ENCODE data around the gene TCP10L. TPM values are rescaled to one million over a fixed set of nuclear protein-coding genes. Genes with fewer than 3 reads are reported as not detected.
"Not testable (repeated sequence)": the region's sequence is repeated elsewhere in the genome, so short reads cannot be mapped to it uniquely, and the experiment has no call there.

TCP10L gene
- total RNA-seq, 1 donor from 2014 or later, result 0.55 TPM

DNA sequence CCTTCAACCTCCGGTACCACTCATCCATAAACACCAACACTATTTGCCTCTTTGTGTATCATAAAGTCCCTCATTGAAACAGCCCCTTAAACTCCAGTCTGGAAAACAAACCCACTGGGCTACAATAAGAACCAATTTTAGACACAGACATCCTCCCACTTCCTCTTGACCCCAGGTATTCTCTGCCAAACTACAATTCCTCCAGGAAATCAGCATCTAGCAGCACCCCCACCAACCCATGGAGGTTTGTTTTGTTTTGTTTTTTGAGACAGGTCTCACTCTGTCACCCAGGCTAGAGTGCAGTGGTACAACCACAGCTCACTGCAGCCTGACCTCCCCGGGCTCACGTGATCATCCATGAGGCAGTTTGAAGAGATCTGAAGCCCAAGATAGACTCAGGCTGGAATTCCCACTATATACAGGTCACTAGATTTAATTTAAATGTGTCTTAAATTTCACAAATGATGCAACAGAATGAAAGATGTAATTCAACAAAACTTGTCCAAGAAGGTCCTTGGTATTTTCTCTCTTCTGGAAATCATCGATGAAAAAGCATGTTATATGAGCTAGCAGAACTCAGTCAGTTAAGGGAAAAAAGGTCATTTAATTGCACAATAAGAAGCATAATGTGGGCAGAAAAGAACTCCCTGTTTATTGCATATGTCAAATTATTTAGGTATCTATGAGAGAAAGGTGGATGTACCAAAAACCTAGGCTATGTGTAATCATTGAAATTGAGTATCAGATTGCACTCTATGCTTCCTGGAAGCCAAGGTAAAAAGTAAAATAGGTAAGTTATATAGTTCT, 30.3 kb downstream of the TCP10L start:
- no peak for DNase-seq (ENCODE audit: low read depth)

DNA sequence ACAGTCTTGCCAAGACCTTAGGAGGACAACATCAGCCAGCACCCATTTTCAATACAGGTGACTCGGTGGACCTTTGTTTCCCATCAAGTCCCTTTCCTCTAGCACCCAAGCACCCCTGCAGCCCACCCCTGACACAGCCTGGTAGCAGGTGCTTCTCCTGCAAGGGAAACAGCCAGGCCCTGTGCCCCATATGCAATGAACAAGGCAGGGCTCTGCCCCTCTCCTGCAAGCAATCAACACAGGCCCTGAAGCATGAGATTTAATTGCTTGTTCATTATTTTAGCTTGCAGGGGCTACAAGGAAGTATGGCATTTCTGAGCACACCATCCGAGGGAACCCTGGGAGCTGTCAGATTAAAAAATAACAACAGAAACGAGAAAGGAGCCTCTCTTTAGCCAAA, 35.4 kb downstream of the TCP10L start:
- no peak for DNase-seq (ENCODE audit: low read depth)

DNA sequence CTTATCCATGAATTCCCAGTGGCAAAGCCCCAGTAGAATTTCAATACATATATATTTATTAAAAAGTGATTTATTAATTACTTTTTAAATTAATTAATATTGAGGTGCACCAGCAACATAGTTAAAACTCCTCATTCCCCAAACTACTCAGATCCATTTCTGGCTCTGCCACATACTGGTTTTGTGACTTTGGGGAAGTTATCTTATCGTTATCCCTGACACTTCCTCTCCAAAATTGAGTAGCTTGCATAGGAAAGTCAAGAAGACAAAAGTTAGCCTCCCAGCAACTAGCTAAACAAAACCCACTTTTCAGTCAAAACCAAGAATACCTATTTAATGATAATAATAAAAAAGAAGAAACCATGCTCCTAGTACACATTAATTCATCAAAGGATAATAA, 35.9 kb downstream of the TCP10L start:
- no peak for DNase-seq (ENCODE audit: low read depth)

DNA sequence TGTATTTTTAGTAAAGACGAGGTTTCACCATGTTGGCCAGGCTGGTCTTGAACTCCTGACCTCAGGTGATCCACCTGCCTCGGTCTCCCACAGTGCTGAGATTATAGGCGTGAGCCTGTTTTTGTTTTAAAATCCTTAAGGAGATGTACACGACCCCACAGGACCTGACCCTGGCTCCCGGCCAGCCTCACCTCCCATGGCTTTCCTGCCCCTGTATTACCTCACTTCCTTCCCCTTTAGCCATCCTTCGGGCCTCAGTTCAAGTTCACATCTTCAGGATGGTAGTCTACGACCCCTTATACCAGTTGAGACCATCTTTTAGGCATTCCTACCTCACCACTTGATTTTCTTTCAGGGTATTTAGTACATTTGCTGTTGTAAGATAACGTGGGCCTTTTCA, 36.3 kb downstream of the TCP10L start:
- DNase-seq (ENCODE audit: low read depth), result no peak

DNA sequence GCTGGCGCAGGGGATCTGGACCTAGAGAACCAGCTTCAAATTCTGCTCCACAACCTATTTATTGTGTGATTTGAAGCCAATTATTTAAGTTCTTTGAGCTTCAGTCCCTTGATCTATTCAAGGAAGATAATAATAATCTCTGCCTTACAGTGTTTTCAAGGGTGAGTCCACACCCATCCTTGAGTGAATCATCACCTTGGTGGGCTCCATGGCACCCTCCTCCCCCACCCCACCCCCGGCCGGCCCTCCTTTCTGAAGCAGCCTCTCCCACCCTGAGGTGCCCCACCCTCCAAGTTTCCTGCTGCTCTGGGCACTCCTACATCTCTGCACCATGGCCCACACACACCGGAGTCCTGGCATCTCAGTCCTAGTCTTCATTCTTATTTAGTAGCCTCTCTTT, 38.3 kb downstream of the TCP10L start:
- DNase-seq (ENCODE audit: low read depth), result no peak

DNA sequence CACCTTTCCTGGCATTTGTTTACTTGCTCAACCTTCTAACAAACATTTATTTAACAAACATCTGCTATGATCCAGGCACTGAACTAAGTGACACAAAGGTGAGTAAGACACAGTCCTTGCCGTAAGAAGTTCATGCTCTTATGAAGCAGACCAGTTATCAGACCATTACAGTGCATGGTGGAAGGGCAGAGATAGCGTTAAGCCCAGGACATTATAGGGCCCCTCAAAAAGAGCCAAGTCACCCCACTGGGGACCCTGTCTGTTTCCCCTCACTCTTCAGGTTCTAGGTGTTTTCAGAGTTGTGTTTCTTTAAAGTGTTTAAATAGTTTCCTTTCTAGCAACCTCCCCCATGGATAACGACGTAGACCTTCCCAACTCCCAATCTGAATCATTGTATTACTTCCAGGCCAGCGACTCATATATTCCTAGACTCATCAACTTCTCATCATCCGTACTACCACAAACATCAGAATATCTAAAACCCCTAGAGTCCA, 39.3 kb downstream of the TCP10L start:
- peak; percentile 14 for DNase-seq (ENCODE audit: low read depth)

DNA sequence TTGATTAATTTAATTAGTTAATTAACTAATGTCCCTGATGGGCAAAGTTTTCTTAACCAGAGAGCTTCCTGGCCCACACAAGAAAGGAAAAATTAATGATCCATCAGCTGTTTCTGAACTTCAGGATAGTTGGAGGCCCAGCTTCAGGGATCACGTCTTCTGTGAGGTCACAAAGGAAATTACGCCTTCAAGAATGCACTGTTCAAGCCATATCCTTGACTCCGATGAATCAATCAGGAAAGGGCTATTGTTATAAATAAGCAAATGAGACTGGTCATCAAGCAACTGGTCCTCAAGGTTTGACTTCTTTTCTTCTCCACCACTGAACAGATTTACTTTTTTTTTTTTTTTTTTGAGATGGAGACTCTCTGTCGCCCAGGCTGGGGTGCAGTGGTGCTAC, 40.6 kb downstream of the TCP10L start:
- DNase-seq (ENCODE audit: low read depth), result no peak

DNA sequence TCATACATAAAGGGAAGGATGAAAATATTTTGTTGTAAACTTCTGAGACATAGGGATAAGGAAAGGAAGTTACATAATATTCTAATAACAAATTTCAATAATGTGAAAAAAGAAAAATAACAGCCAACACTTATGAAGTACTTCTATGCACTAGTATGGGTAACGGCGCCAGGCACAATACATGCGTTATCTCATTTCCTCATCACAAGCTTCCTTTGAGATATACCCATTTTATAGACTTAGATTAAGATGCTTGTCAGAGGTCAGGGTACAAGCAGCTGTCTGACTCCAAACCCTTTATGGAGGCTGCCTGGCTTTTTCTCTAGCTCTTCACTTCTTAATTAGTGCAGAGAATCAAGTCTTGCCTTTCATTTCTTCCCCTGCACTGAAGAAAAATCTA, 41.3 kb downstream of the TCP10L start:
- no peak for DNase-seq (ENCODE audit: low read depth)

DNA sequence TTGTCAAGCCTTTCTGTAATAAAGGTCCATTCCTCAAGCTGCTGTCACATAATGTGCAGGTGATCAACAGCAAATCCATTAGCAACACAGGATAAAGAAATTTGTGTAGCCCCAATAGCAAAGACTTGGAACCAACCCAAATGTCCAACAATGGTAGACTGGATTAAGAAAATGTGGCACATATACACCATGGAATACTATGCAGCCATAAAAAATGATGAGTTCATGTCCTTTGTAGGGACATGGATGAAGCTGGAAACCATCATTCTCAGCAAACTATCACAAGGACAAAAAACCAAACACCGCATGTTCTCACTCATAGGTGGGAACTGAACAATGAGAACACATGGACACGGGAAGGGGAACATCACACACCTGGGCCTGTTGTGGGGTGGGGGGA, 42.3 kb downstream of the TCP10L start:
- DNase-seq (ENCODE audit: low read depth), result not testable (repeated sequence)

DNA sequence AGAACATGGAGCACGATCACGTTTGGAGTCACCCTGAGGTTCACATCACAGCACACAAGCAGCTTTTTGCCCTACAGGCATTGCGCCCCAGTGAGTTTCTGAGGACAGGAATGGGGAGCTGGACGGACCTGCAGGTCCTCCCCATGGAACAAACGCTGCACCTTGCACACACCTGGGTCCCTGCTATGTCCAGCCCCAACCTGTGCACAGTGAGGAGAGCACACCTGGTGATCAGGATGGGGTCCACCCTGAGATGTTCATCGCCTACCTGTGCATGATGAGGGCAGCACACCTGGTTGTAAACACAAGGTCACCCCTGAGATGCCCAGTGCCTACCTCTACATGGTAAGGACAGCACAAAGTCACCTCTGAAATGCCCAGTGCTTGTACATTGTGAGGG, 45.9 kb downstream of the TCP10L start:
- DNase-seq (ENCODE audit: low read depth), result no peak

DNA sequence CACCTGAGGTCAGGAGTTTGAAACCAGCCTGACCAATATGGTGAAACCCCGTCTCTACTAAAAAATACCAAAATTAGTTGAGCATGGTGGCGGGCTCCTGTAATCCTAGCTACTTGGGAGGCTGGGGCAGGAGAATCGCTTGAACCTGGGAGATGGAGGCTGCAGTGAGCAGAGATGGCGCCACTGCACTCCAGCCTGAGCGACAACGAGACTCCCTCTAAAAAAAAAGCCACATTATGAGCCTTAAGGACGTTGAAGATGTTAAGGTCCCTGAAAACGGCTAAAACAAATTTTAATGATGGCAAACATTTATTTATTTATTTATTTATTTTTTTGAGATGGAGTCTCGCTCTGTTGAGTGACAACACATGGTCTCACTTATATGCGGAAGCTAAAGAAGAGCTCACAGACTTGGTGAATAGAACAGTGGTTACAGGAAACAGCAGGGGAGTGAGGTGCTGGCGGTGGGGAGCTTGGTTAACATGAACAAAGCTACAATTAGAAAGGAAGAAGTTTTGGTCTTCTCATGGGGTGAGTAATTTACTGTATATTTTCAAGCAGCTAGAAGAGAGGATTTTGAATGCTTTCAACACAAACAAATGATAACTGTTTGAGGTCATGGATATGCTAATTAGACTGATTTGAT, 47.1 kb downstream of the TCP10L start:
- DNase-seq (ENCODE audit: low read depth), result no peak

DNA sequence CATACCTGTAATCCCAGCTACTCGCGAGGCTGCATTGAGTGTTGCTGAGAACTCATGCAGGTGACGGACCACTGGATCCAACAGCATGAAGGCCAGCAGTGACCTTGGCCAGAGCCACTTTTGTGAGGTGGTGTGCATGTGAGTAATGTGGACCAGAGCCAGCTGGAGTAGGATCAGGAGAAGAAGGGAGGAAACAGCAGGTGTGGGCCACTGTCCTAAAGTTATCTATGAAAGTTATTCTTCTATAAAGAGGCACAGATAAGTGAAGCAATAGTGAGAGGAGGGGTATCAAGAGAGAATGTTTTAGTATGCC, 47.8 kb downstream of the TCP10L start:
- no peak for DNase-seq (ENCODE audit: low read depth)

DNA sequence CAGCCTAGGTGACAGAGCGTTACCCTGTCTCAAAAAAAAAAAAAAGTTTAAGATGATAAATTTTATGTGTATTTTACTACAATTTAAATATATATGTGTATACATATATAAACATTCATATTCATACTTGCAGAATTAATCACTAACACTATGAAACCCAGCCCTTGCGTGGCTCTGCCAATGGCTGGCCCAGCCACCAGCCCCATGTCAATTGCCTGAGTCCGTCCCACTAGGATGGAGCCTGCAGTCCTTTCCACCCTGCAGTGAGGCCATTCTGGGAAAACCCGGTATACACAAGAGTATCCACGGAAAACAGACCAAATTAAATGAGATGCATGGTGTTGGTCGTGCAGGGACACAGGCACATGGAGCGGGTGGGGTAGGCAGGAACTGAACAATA, 49.7 kb downstream of the TCP10L start:
- DNase-seq (ENCODE audit: low read depth), result no peak

DNA sequence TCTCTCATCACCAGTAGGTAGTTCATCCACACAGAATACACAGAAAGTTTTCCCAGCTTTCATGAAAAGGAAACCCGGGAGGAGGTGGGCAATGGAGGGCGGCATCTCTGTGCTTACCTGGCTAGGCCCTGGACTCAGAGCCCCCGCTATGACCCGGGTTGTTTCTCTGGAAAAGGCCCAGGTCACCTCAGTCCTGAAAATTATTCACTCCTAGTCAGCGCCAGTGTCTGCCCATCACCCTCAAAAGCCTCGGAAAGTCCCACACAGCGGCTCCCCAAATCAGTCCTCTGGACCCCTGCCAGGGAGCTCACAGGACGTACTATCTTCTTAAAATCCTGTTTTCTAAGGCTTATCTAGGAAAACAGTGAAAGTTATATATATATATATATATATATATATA, 51.2 kb downstream of the TCP10L start:
- no peak for DNase-seq (ENCODE audit: low read depth)

DNA sequence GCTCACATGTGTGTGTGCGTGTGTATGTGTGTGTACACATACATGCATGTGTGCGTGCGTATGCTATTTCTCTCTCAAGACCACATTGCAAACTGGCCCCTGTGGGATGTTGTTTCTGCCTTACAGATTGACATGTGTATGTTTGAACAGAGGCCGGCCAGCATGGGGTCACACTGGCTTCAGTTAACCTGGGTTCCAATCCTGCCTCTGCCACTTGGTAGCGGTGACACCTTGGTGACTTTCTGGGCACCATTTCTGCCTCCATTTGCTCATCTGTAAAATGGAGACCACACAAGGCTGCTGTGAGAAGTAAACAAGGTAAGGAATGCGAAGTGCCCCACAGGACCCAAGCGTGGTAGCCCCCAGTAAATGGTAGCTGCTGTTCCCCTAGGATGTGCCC, 51.7 kb downstream of the TCP10L start:
- no peak for DNase-seq (ENCODE audit: low read depth)

DNA sequence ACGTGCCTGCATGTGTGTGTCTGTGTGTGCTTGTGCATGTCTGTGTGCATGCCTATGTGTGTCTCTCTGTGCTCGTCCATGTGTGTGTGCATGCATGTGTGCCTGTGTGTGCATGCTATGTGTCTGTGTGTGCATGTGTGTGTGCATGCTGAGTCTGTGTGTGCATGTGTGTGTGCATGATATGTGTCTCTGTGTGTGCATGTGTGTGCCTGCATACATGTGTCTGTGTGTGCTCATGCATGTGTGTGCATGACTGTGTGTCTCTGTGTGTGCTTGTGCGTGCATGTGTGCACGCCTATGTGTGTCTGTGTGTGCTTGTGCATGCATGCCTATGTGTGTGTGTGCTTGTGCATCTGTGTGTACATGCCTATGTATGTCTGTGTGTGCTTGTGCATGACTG, 52.3 kb downstream of the TCP10L start:
- DNase-seq (ENCODE audit: low read depth), result no peak

DNA sequence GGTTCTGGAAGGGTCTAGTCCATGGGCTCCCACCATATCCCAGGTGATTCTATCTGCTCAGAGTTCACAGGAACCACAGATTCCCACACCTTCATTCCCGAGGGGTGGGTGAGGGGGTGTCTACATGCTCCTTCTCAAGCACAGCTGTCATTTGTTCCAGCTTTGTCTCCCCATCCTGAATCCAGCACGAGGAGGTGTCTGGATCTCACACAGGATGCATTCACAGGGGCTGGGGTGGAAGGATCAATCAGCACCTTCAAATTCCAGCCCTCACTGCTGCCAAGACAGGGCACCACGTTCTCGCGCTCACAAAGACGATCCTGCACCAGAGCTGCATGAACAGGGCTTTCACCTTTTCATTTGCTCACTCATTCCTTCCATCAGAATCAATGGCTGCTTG, 52.7 kb downstream of the TCP10L start:
- no peak for DNase-seq (ENCODE audit: low read depth)

DNA sequence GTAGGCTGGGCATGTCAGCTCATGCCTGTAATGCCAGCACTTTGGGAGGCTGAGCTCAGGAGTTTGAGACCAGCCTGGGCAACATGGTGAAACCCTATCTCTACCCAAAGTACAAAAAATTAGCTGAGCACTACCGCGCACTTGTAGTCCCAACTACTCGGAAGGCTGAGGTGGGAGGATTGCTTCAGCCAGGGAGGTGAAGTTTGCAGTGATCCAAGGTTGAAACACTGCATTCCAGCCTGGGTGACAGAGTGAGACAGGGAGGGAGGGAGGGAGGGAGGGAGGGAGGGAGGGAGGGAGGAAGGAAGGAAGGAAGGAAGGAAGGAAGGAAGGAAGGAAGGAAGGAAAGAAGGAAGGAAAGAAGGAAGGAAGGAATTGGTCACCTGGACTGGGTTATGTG, 53.8 kb downstream of the TCP10L start:
- DNase-seq (ENCODE audit: low read depth), result not testable (repeated sequence)

DNA sequence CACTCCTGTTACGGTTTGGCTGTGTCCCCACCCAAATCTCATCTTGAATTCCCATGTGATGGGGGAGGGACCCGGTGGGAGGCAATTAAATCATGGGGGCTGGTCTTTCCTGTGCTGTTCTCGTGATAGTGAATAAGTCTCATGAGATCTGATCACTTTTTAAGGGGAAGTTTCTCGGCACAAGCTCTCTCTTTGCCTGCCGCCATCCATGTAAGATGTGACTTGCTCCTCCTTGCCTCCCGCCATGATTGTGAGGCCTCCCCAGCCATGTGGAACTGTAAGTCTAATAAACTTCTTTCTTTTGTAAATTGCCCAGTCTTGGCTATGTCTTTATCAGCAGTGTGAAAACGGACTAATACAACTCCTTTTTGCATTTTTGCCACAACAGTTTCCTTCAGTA, 54.5 kb downstream of the TCP10L start:
- not testable (repeated sequence) for DNase-seq (ENCODE audit: low read depth)

DNA sequence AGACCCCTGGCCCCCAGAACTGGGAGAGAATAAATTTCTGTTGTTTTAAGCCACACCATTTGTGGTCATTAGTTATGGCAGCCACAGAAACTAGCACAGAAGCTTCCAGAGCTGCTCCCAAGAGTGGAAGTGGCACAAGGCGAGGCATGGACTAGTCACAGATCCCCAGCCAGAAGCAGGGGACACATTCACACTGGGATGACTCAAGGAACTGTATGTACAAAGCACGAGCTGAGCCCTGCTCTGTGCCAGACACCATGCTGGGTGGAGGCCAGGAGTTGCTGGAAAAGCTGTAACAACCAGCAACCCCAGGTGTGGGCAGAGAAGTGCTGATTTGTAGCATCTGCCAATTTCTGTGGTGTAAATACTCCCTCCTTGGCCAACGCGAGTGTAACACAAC, 55.6 kb downstream of the TCP10L start:
- DNase-seq (ENCODE audit: low read depth), result no peak

DNA sequence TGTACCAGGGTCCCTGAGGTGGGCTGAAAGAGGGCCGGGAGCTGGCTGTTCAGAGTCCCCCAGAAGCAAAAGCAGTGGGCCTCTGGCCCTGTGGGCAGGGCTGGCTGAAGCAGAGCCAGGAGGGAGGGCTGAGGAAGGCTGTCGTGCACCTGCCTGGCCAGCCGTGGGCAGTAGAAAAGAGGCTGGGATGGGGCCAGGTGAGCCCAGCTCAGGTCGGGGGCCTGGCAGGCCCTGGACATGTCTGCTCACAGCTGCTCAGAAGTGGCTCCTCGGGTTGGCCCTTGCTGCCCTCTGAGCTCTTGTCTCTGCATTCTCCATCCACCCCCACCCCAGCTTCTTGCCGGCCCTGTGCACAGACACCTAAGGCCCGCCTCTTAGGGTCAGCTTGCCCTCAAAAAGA, 60.0 kb downstream of the TCP10L start:
- DNase-seq (ENCODE audit: low read depth), result no peak

DNA sequence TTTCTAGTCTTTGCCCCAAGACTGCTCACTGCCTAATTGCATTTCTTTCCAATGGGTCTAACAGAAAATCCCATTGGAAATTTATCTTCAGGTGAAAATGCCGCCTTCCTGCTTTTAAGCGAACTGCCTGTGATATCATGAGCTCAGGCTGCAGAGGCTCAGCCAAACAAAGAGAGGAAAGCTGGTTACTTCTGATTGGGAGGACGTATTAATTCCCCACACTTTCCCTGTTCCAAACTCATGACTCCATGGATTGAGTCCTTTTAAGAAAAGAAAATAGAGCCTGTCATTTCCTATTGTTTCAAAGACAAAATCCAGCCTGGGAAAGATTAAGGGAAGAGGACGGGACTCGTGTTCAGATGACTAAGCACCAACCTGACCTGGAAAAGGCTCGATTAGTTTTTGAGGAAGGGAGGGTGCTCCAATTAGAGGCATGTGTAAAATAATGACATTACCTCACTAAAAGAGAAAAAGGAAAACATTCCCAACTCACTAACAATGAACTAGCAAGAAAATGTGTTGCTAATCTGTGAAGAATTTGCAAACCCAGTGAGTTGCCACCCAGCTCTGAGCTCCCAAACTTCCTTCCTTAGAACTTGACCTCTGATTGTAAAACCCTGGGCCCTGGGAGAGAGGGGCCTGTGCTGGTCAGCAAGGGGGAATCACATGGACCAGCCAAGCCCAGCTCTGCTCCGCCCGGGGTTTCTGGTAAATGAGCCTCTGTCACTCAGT, 61.2 kb downstream of the TCP10L start:
- DNase-seq (ENCODE audit: low read depth), result peak; percentile 89
